HepG2 (cell line): Measurements from ENCODE around the gene MAST1. TPM values are rescaled to one million over a fixed set of nuclear protein-coding genes. Genes with fewer than 3 reads are reported as not detected.

Source experiments
- FOXC1 ChIP-seq: sonication (generic); formaldehyde crosslinking; IDR thresholded peaks from 2 replicates; pipeline ENCODE4 v1.8.0; 2022; ENCODE audit warnings: mild to moderate bottlenecking, missing genetic modification reagents, borderline replicate concordance
- GATA4 ChIP-seq: sonication (generic); IDR thresholded peaks from 2 replicates; pipeline ENCODE4 v1.6.1; 2016; ENCODE audit warnings: antibody characterized with exemption, low read depth, borderline replicate concordance
- IKZF1 ChIP-seq: fragments of 450-650 bp; IDR thresholded peaks from 2 replicates; pipeline ENCODE4 v1.7.1; 2016
- KAT7 ChIP-seq: IDR thresholded peaks from 2 replicates; pipeline ENCODE4 v1.6.1; 2018; ENCODE audit warnings: borderline replicate concordance, missing compliant biosample characterization
- MLLT10 ChIP-seq: sonication (generic); formaldehyde crosslinking; IDR thresholded peaks from 2 replicates; pipeline ENCODE4 v1.4.0; 2020; ENCODE audit warnings: missing genetic modification reagents
- MTERF4 ChIP-seq: sonication (generic); formaldehyde crosslinking; IDR thresholded peaks from 2 replicates; pipeline ENCODE4 v1.8.0; 2023; ENCODE audit warnings: mild to moderate bottlenecking, missing genetic modification reagents
- SNRNP70 ChIP-seq: fragments of 200-400 bp; formaldehyde crosslinking; IDR thresholded peaks from 2 replicates; pipeline ENCODE4 v1.6.1; 2017; ENCODE audit warnings: mild to moderate bottlenecking, low read depth, low read length, moderate library complexity
- SOX13 ChIP-seq, 3 experiments: fragments of 450-650 bp in 1 of 3; sonication (generic) in 1 of 3; formaldehyde crosslinking in 1 of 3; IDR thresholded peaks in 2 of 3; conservative IDR thresholded peaks in 1 of 3; 2 replicates each; pipeline versions ENCODE4 v1.5.0 to v1.6.1; 2016 to 2020; ENCODE audit warnings: antibody characterized with exemption in 1 of 3, mild to moderate bottlenecking in 1 of 3, missing compliant biosample characterization in 1 of 3, missing genetic modification reagents in 1 of 3, moderate library complexity in 1 of 3
- TOPORS ChIP-seq: sonication (generic); formaldehyde crosslinking; IDR thresholded peaks from 2 replicates; pipeline ENCODE4 v1.8.0; 2023; ENCODE audit warnings: mild to moderate bottlenecking, missing genetic modification reagents
- ZFP36L2 ChIP-seq: sonication (generic); formaldehyde crosslinking; IDR thresholded peaks from 2 replicates; pipeline ENCODE4 v1.4.0; 2020; ENCODE audit warnings: missing genetic modification reagents
- ZNF431 ChIP-seq: sonication (generic); formaldehyde crosslinking; IDR thresholded peaks from 2 replicates; pipeline ENCODE4 v1.9.0; 2022; ENCODE audit warnings: missing genetic modification reagents, low read depth, mild to moderate bottlenecking, borderline replicate concordance
- ZNF451 ChIP-seq: sonication (generic); formaldehyde crosslinking; IDR thresholded peaks from 2 replicates; pipeline ENCODE4 v1.5.0; 2020; ENCODE audit warnings: mild to moderate bottlenecking, missing genetic modification reagents
- ZNF562 ChIP-seq: sonication (generic); formaldehyde crosslinking; IDR thresholded peaks from 2 replicates; pipeline ENCODE4 v1.8.0; 2022; ENCODE audit warnings: missing genetic modification reagents, borderline replicate concordance
- ZNF598 ChIP-seq: sonication (generic); formaldehyde crosslinking; IDR thresholded peaks from 2 replicates; pipeline ENCODE4 v1.5.1; 2020; ENCODE audit warnings: mild to moderate bottlenecking, missing genetic modification reagents, borderline replicate concordance
- ZNF792 ChIP-seq: IDR thresholded peaks from 2 replicates; pipeline ENCODE4 v1.6.1; 2016
- ZSCAN21 ChIP-seq: sonication (generic); formaldehyde crosslinking; IDR thresholded peaks from 2 replicates; pipeline ENCODE4 v1.8.0; 2022; ENCODE audit warnings: mild to moderate bottlenecking, missing genetic modification reagents, moderate library complexity, borderline replicate concordance
- polyA plus RNA-seq, 8 experiments: library from polyadenylated mRNA; depleted of rRNA in 3 of 8; stranded (reverse) in 7 of 8; unstranded in 1 of 8; fragments of >200 nt; fragmentation: Illumina TruSeq in 4 of 8; extraction: Trizol in 4 of 8; gene quantifications; 2 replicates each; pipeline versions ENCODE4 v1.2.1 to v1.2.3, GENCODE V29; 2011 to 2016; ENCODE audit warnings: low read depth in 4 of 8, missing spikeins in 1 of 8, mixed read lengths in 1 of 8; ENCODE audit not compliant: insufficient read depth in 1 of 8
- total RNA-seq, 5 experiments: library from RNA; depleted of rRNA; stranded (reverse); fragments of >200 nt; fragmentation: Illumina TruSeq; extraction: Trizol; gene quantifications; 2 replicates each; pipeline ENCODE4 v1.2.3, GENCODE V29; 2016; ENCODE audit warnings: low read depth in 1 of 5
- TF ChIP-seq, protein P1 (sequence below): sonication (generic); formaldehyde crosslinking; IDR thresholded peaks from 2 replicates; pipeline ENCODE4 v1.8.0; 2022; ENCODE audit warnings: missing genetic modification reagents, mild to moderate bottlenecking, moderate library complexity, borderline replicate concordance
- TF ChIP-seq, protein P2 (sequence below): IDR thresholded peaks from 2 replicates; pipeline ENCODE4 v1.6.1; 2016; ENCODE audit warnings: low read depth, missing genetic modification reagents, missing compliant biosample characterization
- TF ChIP-seq, protein P3 (sequence below): sonication (generic); formaldehyde crosslinking; IDR thresholded peaks from 2 replicates; pipeline ENCODE4 v1.8.1; 2022; ENCODE audit warnings: mild to moderate bottlenecking, missing genetic modification reagents

Gene MAST1
- total and polyA plus RNA-seq, 2 of the 13 experiments (the other 11 are each of a cell fraction or from before 2014, with no cell fraction given): 0.73 to 4.7 TPM

GRCh38 chr19:12801466-12802266 lies 36.6 kb upstream of the MAST1 start, which contains the start of the genes PRDX2 and THSD8 (continued):
- TF ChIP-seq ZNF431 (CRISPR knock-in tag): no peak
- TF ChIP-seq ZNF451: no peak; the same call in none of the 2 replicates
- peak; percentile 62 for TF ChIP-seq ZSCAN21 (CRISPR knock-in tag)
- no peak for TF ChIP-seq ZNF562 (CRISPR knock-in tag)
- TF ChIP-seq ZFP36L2 (CRISPR knock-in tag): no peak; the same call in 1 of the 2 replicates
- TF ChIP-seq, protein P1, sequence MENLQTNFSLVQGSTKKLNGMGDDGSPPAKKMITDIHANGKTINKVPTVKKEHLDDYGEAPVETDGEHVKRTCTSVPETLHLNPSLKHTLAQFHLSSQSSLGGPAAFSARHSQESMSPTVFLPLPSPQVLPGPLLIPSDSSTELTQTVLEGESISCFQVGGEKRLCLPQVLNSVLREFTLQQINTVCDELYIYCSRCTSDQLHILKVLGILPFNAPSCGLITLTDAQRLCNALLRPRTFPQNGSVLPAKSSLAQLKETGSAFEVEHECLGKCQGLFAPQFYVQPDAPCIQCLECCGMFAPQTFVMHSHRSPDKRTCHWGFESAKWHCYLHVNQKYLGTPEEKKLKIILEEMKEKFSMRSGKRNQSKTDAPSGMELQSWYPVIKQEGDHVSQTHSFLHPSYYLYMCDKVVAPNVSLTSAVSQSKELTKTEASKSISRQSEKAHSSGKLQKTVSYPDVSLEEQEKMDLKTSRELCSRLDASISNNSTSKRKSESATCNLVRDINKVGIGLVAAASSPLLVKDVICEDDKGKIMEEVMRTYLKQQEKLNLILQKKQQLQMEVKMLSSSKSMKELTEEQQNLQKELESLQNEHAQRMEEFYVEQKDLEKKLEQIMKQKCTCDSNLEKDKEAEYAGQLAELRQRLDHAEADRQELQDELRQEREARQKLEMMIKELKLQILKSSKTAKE (CRISPR knock-in tag): peak; percentile 62; the same call in 1 of the 2 replicates
- TF ChIP-seq IKZF1: no peak
- TF ChIP-seq TOPORS (CRISPR knock-in tag): peak; percentile 70; the same call in 1 of the 2 replicates
- peak; percentile 94 for TF ChIP-seq MTERF4
- TF ChIP-seq SNRNP70: no peak
- TF ChIP-seq, protein P2, sequence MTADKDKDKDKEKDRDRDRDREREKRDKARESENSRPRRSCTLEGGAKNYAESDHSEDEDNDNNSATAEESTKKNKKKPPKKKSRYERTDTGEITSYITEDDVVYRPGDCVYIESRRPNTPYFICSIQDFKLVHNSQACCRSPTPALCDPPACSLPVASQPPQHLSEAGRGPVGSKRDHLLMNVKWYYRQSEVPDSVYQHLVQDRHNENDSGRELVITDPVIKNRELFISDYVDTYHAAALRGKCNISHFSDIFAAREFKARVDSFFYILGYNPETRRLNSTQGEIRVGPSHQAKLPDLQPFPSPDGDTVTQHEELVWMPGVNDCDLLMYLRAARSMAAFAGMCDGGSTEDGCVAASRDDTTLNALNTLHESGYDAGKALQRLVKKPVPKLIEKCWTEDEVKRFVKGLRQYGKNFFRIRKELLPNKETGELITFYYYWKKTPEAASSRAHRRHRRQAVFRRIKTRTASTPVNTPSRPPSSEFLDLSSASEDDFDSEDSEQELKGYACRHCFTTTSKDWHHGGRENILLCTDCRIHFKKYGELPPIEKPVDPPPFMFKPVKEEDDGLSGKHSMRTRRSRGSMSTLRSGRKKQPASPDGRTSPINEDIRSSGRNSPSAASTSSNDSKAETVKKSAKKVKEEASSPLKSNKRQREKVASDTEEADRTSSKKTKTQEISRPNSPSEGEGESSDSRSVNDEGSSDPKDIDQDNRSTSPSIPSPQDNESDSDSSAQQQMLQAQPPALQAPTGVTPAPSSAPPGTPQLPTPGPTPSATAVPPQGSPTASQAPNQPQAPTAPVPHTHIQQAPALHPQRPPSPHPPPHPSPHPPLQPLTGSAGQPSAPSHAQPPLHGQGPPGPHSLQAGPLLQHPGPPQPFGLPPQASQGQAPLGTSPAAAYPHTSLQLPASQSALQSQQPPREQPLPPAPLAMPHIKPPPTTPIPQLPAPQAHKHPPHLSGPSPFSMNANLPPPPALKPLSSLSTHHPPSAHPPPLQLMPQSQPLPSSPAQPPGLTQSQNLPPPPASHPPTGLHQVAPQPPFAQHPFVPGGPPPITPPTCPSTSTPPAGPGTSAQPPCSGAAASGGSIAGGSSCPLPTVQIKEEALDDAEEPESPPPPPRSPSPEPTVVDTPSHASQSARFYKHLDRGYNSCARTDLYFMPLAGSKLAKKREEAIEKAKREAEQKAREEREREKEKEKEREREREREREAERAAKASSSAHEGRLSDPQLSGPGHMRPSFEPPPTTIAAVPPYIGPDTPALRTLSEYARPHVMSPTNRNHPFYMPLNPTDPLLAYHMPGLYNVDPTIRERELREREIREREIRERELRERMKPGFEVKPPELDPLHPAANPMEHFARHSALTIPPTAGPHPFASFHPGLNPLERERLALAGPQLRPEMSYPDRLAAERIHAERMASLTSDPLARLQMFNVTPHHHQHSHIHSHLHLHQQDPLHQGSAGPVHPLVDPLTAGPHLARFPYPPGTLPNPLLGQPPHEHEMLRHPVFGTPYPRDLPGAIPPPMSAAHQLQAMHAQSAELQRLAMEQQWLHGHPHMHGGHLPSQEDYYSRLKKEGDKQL (CRISPR knock-in tag): peak; percentile 54
- peak; percentile 72; the same call in 1 of the 2 replicates for TF ChIP-seq ZNF598 (CRISPR knock-in tag)
- TF ChIP-seq ZNF792 (CRISPR knock-in tag): peak; percentile 45
- TF ChIP-seq MLLT10 (CRISPR knock-in tag): no peak
- peak; percentile 86 for TF ChIP-seq GATA4
- no peak for TF ChIP-seq SOX13 (IDR thresholded peaks at IDR 0.05)
- TF ChIP-seq SOX13 (CRISPR knock-in tag; conservative IDR thresholded peaks at IDR 0.05 in 1 of 2, IDR thresholded peaks at IDR 0.05 in 1 of 2): peak in 1 of 2 experiments; percentile 25; a peak in 2 of 4 replicates
- peak; percentile 91; the same call in 1 of the 2 replicates for TF ChIP-seq KAT7
- TF ChIP-seq, protein P3, sequence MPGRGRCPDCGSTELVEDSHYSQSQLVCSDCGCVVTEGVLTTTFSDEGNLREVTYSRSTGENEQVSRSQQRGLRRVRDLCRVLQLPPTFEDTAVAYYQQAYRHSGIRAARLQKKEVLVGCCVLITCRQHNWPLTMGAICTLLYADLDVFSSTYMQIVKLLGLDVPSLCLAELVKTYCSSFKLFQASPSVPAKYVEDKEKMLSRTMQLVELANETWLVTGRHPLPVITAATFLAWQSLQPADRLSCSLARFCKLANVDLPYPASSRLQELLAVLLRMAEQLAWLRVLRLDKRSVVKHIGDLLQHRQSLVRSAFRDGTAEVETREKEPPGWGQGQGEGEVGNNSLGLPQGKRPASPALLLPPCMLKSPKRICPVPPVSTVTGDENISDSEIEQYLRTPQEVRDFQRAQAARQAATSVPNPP (CRISPR knock-in tag): no peak
- TF ChIP-seq FOXC1: peak; percentile 91
